SK-N-SH treated with all-trans-retinoic acid at 6 μM for 48 hours (cell line): ENCODE results near the gene SYP.

ENCODE experiments used
- ARNTL ChIP-seq: fragments of 450-650 bp; formaldehyde crosslinking; IDR thresholded peaks from 2 replicates; pipeline ENCODE4 v1.5.0; 2020; ENCODE audit warnings: low read depth, mild to moderate bottlenecking, moderate library complexity, borderline replicate concordance
- BACH2 ChIP-seq: fragments of 250-450 bp; sonication (Bioruptor Pico); IDR thresholded peaks from 2 replicates; pipeline ENCODE4 v1.9.0; 2021; ENCODE audit warnings: mild to moderate bottlenecking, borderline replicate concordance
- CREB5 ChIP-seq: fragments of 250-450 bp; sonication (Bioruptor Pico); IDR thresholded peaks from 2 replicates; pipeline ENCODE4 v1.5.1; 2020; ENCODE audit warnings: low read depth, mild to moderate bottlenecking, moderate library complexity
- CSDC2 ChIP-seq: fragments of 250-450 bp; sonication (Bioruptor Pico); IDR thresholded peaks from 2 replicates; pipeline ENCODE4 v1.5.0; 2020; ENCODE audit warnings: mild to moderate bottlenecking, moderate library complexity
- GLIS3 ChIP-seq: fragments of 250-450 bp; sonication (Bioruptor Pico); IDR thresholded peaks from 2 replicates; pipeline ENCODE4 v1.5.0; 2020; ENCODE audit warnings: mild to moderate bottlenecking, moderate library complexity
- PATZ1 ChIP-seq: fragments of 250-450 bp; sonication (Bioruptor Pico); IDR thresholded peaks from 2 replicates; pipeline ENCODE4 v1.8.0; 2020; ENCODE audit warnings: mild to moderate bottlenecking, moderate library complexity, borderline replicate concordance
- PPARA ChIP-seq: fragments of 250-450 bp; sonication (Bioruptor Pico); IDR thresholded peaks from 2 replicates; pipeline ENCODE4 v1.5.0; 2020; ENCODE audit warnings: mild to moderate bottlenecking, borderline replicate concordance
- RARB ChIP-seq: fragments of 250-450 bp; sonication (Bioruptor Pico); IDR thresholded peaks from 2 replicates; pipeline ENCODE4 v1.8.0; 2021; ENCODE audit warnings: mild to moderate bottlenecking, moderate library complexity
- SNAI2 ChIP-seq: fragments of 250-450 bp; sonication (Bioruptor Pico); IDR thresholded peaks from 2 replicates; pipeline ENCODE4 v1.5.0; 2020; ENCODE audit warnings: mild to moderate bottlenecking, moderate library complexity
- TOX ChIP-seq: fragments of 250-450 bp; sonication (Bioruptor Pico); IDR thresholded peaks from 2 replicates; pipeline ENCODE4 v1.8.0; 2021; ENCODE audit warnings: mild to moderate bottlenecking, moderate library complexity, borderline replicate concordance
- TSHZ2 ChIP-seq: fragments of 250-450 bp; sonication (Bioruptor Pico); IDR thresholded peaks from 2 replicates; pipeline ENCODE4 v1.5.0; 2020; ENCODE audit warnings: mild to moderate bottlenecking, moderate library complexity
- ZFP3 ChIP-seq: fragments of 250-450 bp; sonication (Bioruptor Pico); IDR thresholded peaks from 2 replicates; pipeline ENCODE4 v1.5.0; 2020; ENCODE audit warnings: mild to moderate bottlenecking, moderate library complexity

DNA sequence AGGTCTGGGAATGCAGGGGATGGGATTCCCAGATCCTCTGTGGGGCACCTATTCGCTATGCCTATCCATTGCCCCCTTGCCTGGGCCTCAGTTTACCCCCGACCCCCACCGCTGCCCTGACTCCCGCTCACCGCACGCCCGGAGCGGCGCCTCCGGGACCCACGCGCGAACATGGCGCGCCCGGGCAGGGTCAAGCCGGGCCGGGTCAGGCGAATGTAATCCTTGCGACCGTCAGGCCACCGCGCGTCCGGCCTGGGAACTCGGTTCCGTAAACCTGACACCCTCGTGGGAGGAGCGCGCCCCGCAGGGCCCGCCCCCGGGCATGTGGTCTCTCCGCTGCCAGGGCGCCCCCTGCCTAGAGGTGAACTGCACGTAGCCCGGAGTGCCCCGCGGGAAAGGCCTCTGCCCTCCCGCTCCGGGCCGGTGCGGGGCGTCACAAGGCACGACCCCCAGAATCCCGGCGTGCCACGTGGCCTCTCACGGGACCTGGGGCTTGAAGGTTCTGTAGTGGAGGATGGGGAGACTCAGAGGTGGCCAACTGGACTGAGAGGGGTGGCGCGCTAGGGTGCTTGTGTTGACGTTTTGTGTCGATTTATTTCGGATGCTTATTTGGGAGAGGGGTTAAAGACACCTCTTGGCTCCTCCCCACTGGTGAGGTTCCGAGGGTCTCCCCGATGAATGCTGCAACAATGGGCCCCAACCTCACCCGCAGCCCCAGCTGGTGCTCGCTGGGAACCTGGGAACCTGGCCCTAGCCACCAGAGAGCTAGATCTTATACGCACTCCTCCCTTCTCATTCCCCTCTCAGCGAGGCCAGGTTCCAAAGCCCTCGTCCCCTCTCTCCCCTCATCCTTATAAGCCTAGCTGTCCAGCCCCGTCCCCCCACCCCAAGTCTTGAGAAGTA is 13.6 kb downstream of the SYP start, which contains the start of gene PRICKLE3:
- TF ChIP-seq ARNTL (CRISPR knock-in tag) (no peak), CSDC2 (CRISPR knock-in tag) (no peak), CREB5 (CRISPR knock-in tag) (no peak), RARB (CRISPR knock-in tag) (no peak), TOX (CRISPR knock-in tag) (no peak), PATZ1 (CRISPR knock-in tag) (no peak), ZFP3 (CRISPR knock-in tag) (no peak), PPARA (CRISPR knock-in tag) (no peak), GLIS3 (CRISPR knock-in tag) (no peak), BACH2 (CRISPR knock-in tag) (no peak), SNAI2 (CRISPR knock-in tag) (no peak), TSHZ2 (CRISPR knock-in tag) (no peak)
